ENCODE data around the gene PNPLA3. TPM values are rescaled to one million over a fixed set of nuclear protein-coding genes. Genes with fewer than 3 reads are reported as not detected.

Gene PNPLA3
- total and polyA plus RNA-seq, 9 of the 15 experiments (the other 6 are each of a cell fraction or from before 2014, with no cell fraction given) = 0.20 to 0.48 (median 0.38) TPM; not detected in 6

GRCh38 chr22:43955040-43955882 is 31.7 kb downstream of the PNPLA3 start, which contains the start of gene SAMM50 (continued):
- no peak for TF ChIP-seq ZBTB43 (CRISPR knock-in tag; IDR thresholded peaks at IDR 0.05)
- no peak for TF ChIP-seq SNIP1 (IDR thresholded peaks at IDR 0.05; ENCODE audit: low read depth)
- TF ChIP-seq TAF1 (IDR thresholded peaks at IDR 0.05; ENCODE audit: control insufficient read depth, extremely low read depth, insufficient read depth, low read length, severe bottlenecking) = peak; percentile 59
- no peak for TF ChIP-seq ZFP30 (CRISPR knock-in tag; IDR thresholded peaks at IDR 0.05; ENCODE audit: borderline replicate concordance)
- no peak for TF ChIP-seq DNMT1 (IDR thresholded peaks at IDR 0.05)
- 0 out of 4 replicates have a peak, but pooled peaks of 1 of the 2 experiments have one; percentile 18 for TF ChIP-seq FOXA3 (CRISPR knock-in tag; conservative IDR thresholded peaks at IDR 0.05 in 1 of 2, IDR thresholded peaks at IDR 0.05 in 1 of 2)
- no peak for TF ChIP-seq CEBPZ (IDR thresholded peaks at IDR 0.05; ENCODE audit: borderline replicate concordance, low read depth, low read length)
- TF ChIP-seq ZNF277 (CRISPR knock-in tag; IDR thresholded peaks at IDR 0.05; ENCODE audit: borderline replicate concordance) = no peak
- no peak for TF ChIP-seq BACH1 (tag; IDR thresholded peaks at IDR 0.05)
- TF ChIP-seq RNF219 (CRISPR knock-in tag; IDR thresholded peaks at IDR 0.05) = no peak
- TF ChIP-seq HNRNPL (IDR thresholded peaks at IDR 0.05; ENCODE audit: low read depth, low read length) = peak; percentile 61; the same call in 1 of the 2 replicates
- no peak for TF ChIP-seq ETS2 (tag; IDR thresholded peaks at IDR 0.05; ENCODE audit: borderline replicate concordance, poor library complexity, severe bottlenecking)
- TF ChIP-seq KAT8 (IDR thresholded peaks at IDR 0.05; ENCODE audit: low read depth) = no peak
- no peak for TF ChIP-seq ZNF79 (CRISPR knock-in tag; IDR thresholded peaks at IDR 0.05; ENCODE audit: low read depth)
- TF ChIP-seq GATAD2A (IDR thresholded peaks at IDR 0.05) = no peak
- no peak for TF ChIP-seq ZNF449 (CRISPR knock-in tag; IDR thresholded peaks at IDR 0.05)

All from K562 (cell line).